Measurements from ENCODE around the gene KLRF1. TPM values are rescaled to one million over a fixed set of nuclear protein-coding genes. Genes with fewer than 3 reads are reported as not detected.

KLRF1 gene
- total and polyA plus RNA-seq, 9 donors = 0.17 to 1.1 (median 0.39) TPM; not detected in 5

DNA sequence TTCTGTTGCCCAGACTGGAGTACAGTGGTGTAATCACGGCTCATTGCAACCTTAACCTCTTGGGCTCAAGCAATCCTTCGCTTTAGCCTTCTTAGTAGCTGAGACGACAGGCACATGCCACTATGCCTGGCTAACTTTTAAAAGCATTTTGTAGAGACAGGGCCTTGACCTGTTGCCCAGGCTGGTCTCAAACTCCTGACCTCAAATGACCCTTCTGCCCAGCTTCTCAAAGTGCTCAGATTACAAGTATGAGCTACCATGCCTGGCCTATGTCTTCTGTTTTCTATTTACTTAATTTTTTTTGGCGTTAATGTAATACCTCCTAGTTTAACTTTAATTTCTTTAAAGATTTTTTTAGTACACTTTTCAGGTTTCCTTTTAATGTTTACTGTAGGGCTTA is 20.6 kb upstream of the KLRF1 start:
- H3K36me3 ChIP-seq = no peaks in the 10 kb centered on the region
- DNase-seq = no peak
- H3K9me3 ChIP-seq = no peaks in the 10 kb centered on the region
- 73 to 80% (median 78%) methylated on average over 4 of the region's 4 CpGs for WGBS, 3 donors
- H3K4me3 ChIP-seq = no peak overlapping the region
- H3K27ac ChIP-seq = no peak overlapping the region
- no peak for TF ChIP-seq POLR2A (IDR thresholded peaks at IDR 0.05)
- TF ChIP-seq EP300 (IDR thresholded peaks at IDR 0.05) = no peak
- H3K4me1 ChIP-seq (ENCODE audit: insufficient read depth) = no peaks in the 10 kb centered on the region
- intact Hi-C loops (cut with DNase I) = no loop called here
- no peaks in the 10 kb centered on the region for H3K27me3 ChIP-seq

DNA sequence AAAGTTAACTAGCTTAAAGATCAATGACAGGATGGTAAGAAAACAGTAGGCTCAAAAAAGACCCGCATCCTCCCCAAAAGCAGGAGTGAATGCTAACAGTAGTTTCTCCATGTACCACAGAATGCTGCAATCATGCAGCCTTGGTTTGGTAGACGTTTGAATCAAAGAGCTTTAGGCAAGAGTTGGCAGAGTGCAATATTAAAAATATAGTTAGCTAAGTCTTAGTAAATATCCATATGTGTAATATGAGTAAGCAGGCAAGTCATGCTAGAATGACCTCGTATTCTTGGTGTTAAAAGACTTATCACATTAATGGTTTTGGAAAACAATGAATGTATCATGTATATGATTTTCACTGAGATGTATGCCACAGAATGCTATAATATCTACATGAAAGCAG is 18.8 kb upstream of the KLRF1 start:
- intact Hi-C loops (cut with DNase I) = no loop called here
- no peak overlapping the region for H3K4me3 ChIP-seq
- H3K9me3 ChIP-seq = no peaks in the 10 kb centered on the region
- no peaks in the 10 kb centered on the region for H3K36me3 ChIP-seq
- no peaks in the 10 kb centered on the region for H3K4me1 ChIP-seq (ENCODE audit: insufficient read depth)
- no peak for TF ChIP-seq EP300 (IDR thresholded peaks at IDR 0.05)
- TF ChIP-seq, protein P1, sequence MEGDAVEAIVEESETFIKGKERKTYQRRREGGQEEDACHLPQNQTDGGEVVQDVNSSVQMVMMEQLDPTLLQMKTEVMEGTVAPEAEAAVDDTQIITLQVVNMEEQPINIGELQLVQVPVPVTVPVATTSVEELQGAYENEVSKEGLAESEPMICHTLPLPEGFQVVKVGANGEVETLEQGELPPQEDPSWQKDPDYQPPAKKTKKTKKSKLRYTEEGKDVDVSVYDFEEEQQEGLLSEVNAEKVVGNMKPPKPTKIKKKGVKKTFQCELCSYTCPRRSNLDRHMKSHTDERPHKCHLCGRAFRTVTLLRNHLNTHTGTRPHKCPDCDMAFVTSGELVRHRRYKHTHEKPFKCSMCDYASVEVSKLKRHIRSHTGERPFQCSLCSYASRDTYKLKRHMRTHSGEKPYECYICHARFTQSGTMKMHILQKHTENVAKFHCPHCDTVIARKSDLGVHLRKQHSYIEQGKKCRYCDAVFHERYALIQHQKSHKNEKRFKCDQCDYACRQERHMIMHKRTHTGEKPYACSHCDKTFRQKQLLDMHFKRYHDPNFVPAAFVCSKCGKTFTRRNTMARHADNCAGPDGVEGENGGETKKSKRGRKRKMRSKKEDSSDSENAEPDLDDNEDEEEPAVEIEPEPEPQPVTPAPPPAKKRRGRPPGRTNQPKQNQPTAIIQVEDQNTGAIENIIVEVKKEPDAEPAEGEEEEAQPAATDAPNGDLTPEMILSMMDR (IDR thresholded peaks at IDR 0.05) = no peak
- no peak for TF ChIP-seq POLR2A (IDR thresholded peaks at IDR 0.05)
- no peaks in the 10 kb centered on the region for H3K27me3 ChIP-seq
- 64 to 68% (median 67%) methylated on average over 3 of the region's 3 CpGs for WGBS, 3 donors
- H3K27ac ChIP-seq = no peak overlapping the region
- DNase-seq = no peak

GRCh38 chr12:9809338-9809737 is 17.9 kb upstream of the KLRF1 start:
- Histone ChIP-seq H3K27ac (no peak overlapping the region), H3K27me3 (no peaks in the 10 kb centered on the region), H3K4me3 (no peak overlapping the region), H3K9me3 (no peaks in the 10 kb centered on the region), H3K4me1 (ENCODE audit: insufficient read depth) (no peaks in the 10 kb centered on the region), H3K36me3 (no peaks in the 10 kb centered on the region)
- TF ChIP-seq EP300 (IDR thresholded peaks at IDR 0.05) (no peak), POLR2A (IDR thresholded peaks at IDR 0.05) (no peak)
- TF ChIP-seq, protein P1 (IDR thresholded peaks at IDR 0.05) = no peak
- no peak for DNase-seq
- WGBS, 3 donors = 74 to 78% (median 76%) methylated on average over 4 of the region's 4 CpGs
- intact Hi-C loops (cut with DNase I) = no loop called here

DNA sequence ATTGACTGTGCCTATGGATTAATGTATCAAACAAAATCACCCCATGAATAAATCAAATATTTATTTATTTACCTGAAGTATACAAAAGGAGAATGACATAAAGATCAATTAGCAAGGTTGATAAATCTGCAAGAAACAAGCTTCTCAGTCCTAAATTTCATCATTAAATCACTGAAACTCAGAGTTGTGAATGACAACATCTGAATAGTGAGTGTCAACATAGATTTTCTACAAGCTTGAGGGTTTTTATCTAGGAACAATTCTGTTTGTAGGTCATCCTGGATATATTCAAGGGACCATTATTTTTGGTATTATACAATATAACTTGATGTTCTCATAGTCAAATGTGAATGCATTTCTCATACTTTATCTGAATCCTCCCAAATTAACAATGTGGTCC is 17.4 kb upstream of the KLRF1 start:
- H3K36me3 ChIP-seq = no peaks in the 10 kb centered on the region
- no peaks in the 10 kb centered on the region for H3K4me1 ChIP-seq (ENCODE audit: insufficient read depth)
- intact Hi-C loops (cut with DNase I) = loop anchor here in 1 of 4 donors (10.0 kb wide), 1 partner anchor 115 kb away; no protein-coding TSS in a partner anchor
- TF ChIP-seq POLR2A (IDR thresholded peaks at IDR 0.05) = no peak
- no peak for TF ChIP-seq EP300 (IDR thresholded peaks at IDR 0.05)
- TF ChIP-seq, protein P1 (IDR thresholded peaks at IDR 0.05) = no peak
- H3K27ac ChIP-seq = no peak overlapping the region
- H3K27me3 ChIP-seq = no peaks in the 10 kb centered on the region
- no peaks in the 10 kb centered on the region for H3K9me3 ChIP-seq
- no peak for DNase-seq
- H3K4me3 ChIP-seq = no peak overlapping the region

- WGBS, 3 donors = 57 to 66% (median 62%) methylated on average over 2 of the region's 2 CpGs
- Histone ChIP-seq H3K4me1 (ENCODE audit: insufficient read depth) (no peaks in the 10 kb centered on the region), H3K27ac (no peak overlapping the region), H3K9me3 (no peaks in the 10 kb centered on the region), H3K4me3 (no peak overlapping the region), H3K27me3 (no peaks in the 10 kb centered on the region), H3K36me3 (no peaks in the 10 kb centered on the region)
- DNase-seq = no peak
- TF ChIP-seq EP300 (IDR thresholded peaks at IDR 0.05) (no peak), POLR2A (IDR thresholded peaks at IDR 0.05) (no peak)
- TF ChIP-seq, protein P1 (IDR thresholded peaks at IDR 0.05) = no peak
- intact Hi-C loops (cut with DNase I) = loop anchor here in 1 of 4 donors (10.0 kb wide), 1 partner anchor 114 kb away; no protein-coding TSS in a partner anchor
Observed at GRCh38 chr12:9810671-9811070, 16.6 kb upstream of the KLRF1 start.
